NCI-H2196 treated with DMSO at 0.1 percent for 48 hours (cell line): ENCODE measurements around the gene ITGA1.

Experiments used
- DNase-seq: peaks from one replicate; lab custom pipeline; 2025; ENCODE audit not compliant: unreplicated experiment; lab: John Stamatoyannopoulos, UW

The ITGA1 gene

GRCh38 chr5:52993367-52993766, 205.7 kb downstream of the ITGA1 start:
- DNase-seq = no peak

GRCh38 chr5:52994266-52994665, 206.6 kb downstream of the ITGA1 start:
- no peak for DNase-seq

DNA sequence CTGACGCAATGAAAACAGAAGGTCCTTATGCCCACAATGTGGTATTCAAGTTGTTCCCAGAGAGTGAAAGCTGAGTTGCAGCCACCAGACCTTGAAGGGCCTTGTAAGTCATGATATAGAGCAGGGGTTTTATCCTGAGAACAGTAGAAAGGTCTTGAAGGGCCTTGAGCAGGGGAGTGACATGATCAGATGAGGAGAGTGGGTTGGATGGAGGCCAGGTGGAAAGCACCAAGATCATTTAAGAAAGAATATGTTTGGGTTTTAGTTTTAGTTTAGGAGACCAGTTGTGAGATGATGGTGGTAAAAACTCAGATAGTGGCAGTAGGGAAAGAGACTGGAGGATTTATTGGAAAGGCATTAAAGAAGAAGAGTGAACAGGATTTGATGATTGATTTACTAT, 207.4 kb downstream of the ITGA1 start:
- DNase-seq = no peak

GRCh38 chr5:52995914-52996313, 208.2 kb downstream of the ITGA1 start:
- DNase-seq = no peak

DNA sequence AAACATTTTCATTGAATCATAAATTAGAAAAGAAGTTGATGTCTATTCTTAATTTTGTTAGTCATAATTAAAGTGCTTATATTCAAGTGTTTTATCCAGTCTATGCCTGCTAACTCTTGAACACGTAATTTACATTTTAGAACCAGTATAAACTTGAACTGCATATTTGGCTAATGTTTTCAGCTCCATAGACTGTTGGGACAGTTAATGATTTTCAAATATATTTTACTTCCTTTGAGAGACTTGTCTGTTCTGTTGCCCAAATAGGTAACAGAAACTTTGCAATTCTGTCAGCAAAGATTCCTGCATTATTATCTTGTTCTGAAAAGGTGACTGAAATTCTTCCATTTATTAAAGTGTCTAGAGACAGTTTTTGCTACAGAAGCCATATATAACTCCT, 209.3 kb downstream of the ITGA1 start:
- DNase-seq = no peak

DNA sequence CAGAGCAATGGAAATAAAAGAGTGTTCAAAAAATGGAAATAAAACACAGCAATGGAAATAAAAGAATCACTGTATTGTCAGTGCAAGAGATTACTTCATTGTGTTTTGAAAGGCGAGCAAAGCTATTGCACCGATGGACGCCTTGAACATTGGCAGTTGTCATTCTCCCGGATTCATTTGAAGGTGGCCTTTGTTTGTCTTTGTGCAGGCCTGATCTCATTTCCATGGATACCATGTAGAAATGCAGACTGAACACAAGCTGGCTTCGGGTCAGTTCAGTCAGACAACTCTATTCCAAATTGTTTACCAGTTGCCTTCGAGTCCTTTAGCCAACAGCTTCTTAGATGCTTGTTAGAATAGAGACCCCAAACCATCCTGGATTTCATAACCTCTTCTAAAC, 209.7 kb downstream of the ITGA1 start:
- DNase-seq = no peak

GRCh38 chr5:52998552-52999313, 211.0 kb downstream of the ITGA1 start:
- no peak for DNase-seq

DNA sequence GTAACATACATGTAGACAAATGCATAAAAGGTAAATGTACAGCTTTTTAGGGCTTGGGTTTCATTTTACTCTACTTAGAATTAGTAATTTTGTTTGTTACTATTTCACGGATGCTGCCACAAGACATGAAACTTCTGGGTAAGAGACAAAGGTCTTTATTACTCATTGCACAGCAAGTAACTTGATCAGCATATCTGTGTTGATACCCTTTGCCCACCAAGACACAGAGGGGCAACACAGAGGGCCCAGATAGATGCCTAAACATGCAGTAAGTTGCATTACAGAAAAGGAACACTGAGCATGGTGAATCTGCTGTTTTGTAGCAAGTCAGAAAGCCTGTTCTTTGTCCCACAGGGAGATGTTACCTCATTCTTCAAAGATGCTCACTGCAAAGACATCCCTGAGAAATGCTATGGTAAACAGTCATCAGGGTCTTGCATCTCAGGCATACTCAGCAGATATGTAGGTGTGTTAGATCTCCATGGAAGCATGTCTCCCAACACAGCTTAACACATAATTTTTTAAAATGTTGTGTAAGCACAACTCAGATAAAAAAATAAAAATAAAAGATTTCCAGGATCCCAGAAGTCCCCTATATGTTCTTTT, 211.7 kb downstream of the ITGA1 start:
- no peak for DNase-seq

- DNase-seq = no peak
Observed at GRCh38 chr5:53001541-53001940, 213.8 kb downstream of the ITGA1 start.

- no peak for DNase-seq
Observed at GRCh38 chr5:53002491-53002890, 214.8 kb downstream of the ITGA1 start.

DNA sequence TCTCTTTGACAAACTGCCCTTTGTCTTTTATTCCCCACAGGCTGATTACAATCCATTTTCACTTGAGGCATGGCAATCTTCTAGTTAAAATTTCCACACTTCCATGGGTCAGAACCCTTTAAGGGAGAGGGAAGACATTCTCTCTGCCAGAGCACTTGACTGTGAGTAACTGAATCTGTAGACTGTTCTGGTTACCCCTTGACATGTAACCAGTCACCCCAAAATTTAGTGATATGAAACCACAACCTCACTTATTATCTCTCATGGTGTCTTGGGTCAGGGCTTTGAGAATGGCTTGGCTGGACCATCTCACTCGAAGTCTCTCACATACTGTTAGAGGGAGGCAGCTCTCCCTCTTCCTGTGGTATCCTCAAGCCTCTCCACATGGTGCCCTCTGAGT, 215.4 kb downstream of the ITGA1 start:
- DNase-seq = no peak

GRCh38 chr5:53006911-53007890, 219.5 kb downstream of the ITGA1 start:
- DNase-seq = no peak

- DNase-seq = no peak
Observed at GRCh38 chr5:53008751-53009150, 221.0 kb downstream of the ITGA1 start.
